GM18870 (cell line): ENCODE measurements around the gene HDAC4.
A peak's percentile ranks its signal among the peaks of the same experiment; 100 is the strongest.

Experiments used
- ATAC-seq: cut with Tn5 transposase; IDR thresholded peaks from one replicate; pipeline ENCODE4 v1.9.1; 2021; ENCODE audit warnings: moderate library complexity; ENCODE audit not compliant: unreplicated experiment

The HDAC4 gene

DNA sequence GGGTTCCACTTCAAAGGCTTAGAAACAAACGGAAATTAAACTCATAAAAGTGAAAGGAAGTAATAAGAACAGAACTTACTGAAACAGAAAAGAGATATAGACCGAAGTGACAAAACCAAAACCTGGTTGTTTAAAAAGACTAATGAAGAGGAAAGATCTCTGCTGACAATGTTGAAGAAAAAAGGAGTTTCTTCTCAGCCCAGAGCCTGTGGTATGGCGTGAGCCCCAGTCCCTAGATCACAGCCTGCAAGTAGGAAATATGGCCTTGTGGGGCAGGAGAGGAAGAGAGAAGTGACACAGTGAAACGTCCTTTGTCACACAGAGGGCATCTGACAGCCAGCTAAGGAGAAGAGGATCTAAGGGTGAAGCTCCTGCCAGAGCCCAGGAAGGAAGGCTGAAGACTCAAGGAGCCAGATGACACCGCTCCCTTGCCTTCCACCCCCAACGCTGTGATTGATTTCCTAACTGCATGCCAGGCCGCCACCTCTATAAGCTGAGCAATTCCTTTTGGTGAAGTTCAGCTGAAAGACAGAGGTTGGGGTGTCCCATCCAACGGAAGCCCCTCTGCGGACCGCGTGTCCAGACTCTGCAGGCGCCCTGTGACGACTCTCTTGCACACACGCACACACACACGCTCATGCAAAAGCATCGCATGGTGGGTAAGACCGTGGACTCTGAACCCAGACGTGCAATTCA is 141.1 kb downstream of the HDAC4 start:
- peak; percentile 69 for ATAC-seq

GRCh38 chr2:239259173-239259572 is 141.6 kb downstream of the HDAC4 start:
- peak; percentile 45 for ATAC-seq

DNA sequence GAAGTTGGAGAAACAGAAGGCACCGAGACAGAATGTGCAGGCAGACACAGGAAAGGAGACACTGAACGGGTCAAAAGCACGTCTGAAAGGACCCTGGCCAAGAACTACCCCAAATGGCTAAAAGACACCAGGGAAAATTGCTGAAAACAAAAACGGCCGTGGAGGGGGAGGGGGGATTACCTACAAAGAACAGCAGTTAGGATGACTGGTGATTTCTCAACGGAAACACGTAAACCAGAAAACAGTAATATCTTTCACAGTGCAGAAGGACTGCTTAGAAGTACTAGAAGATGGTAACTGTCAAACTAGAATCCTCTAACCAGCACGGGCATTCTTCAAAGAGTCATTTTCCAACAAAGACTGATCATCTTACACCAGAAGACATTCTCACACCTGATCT is 142.6 kb downstream of the HDAC4 start:
- ATAC-seq = no peak

DNA sequence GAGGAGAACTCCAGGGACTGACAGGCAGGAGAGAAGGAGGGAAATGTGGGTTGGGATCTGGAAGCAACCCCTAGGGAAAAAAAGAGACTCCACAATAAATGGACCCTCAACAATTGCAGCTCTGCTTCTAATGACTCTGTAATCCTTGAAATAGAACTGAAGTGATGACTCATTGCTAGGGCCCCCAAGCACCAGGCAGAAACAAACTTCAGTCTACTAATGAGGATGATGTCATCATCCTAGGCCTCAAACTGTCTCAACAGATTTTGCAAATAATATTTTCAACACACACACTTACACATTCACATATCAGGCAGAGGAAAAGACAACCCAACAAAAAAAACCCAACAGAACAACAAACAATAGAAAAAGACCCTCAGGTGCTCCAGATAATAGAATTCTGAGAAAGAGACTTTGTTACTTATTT is 143.3 kb downstream of the HDAC4 start:
- no peak for ATAC-seq

GRCh38 chr2:239256350-239256743 is 144.5 kb downstream of the HDAC4 start:
- ATAC-seq = no peak

GRCh38 chr2:239255628-239256349 is 145.0 kb downstream of the HDAC4 start:
- ATAC-seq = no peak

- no peak for ATAC-seq
Measured at GRCh38 chr2:239255218-239255617, 145.6 kb downstream of the HDAC4 start.

GRCh38 chr2:239253701-239254436 is 147.0 kb downstream of the HDAC4 start:
- ATAC-seq = no peak

GRCh38 chr2:239253264-239253663 is 147.6 kb downstream of the HDAC4 start:
- no peak for ATAC-seq

- ATAC-seq = no peak
Measured at GRCh38 chr2:239252801-239253200, 148.0 kb downstream of the HDAC4 start.

DNA sequence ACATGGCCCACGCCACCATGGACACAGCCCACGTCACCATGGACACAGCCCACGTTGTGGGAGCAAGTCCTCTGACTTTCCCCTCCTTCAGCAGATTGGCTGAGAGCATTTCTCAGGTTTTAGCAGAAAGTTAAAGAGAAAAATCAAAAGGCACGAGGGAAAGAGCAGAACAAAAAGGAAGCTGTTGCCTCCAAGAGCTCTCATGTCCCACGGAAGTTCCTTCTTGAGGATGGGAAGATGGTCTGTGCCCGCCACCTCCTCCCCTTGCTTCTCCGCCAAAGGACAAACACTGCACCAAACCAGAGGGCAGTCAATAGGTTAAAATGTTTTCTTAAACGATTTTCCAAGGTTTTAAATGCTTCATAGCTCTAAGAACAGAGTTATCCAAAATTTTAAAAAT is 148.4 kb downstream of the HDAC4 start:
- no peak for ATAC-seq

- ATAC-seq = no peak
Measured at GRCh38 chr2:239251971-239252370, 148.8 kb downstream of the HDAC4 start.

- ATAC-seq = no peak
Measured at GRCh38 chr2:239250216-239251081, 150.4 kb downstream of the HDAC4 start.

- no peak for ATAC-seq
Measured at GRCh38 chr2:239249776-239250175, 151.0 kb downstream of the HDAC4 start.

DNA sequence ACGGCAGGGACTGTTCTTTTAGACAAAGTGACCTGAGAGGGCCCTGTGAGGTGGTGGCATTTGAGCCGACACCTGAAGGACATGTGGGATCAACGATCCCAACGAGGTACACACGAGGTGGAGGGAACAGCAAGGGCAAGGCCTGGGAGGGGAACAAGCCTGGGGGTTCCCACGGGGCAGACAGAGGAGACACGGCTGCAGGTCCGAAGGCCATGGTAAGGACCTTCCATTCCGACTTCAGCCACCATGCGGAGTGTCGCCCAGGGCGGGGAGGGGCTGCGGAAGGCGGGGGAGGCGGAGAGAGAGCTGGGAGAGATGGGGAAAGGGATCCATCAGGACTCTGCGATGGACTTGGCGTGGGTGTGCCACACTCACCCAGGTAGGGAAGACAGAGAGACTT is 151.8 kb downstream of the HDAC4 start:
- no peak for ATAC-seq

GRCh38 chr2:239247401-239248245 is 153.2 kb downstream of the HDAC4 start:
- no peak for ATAC-seq

DNA sequence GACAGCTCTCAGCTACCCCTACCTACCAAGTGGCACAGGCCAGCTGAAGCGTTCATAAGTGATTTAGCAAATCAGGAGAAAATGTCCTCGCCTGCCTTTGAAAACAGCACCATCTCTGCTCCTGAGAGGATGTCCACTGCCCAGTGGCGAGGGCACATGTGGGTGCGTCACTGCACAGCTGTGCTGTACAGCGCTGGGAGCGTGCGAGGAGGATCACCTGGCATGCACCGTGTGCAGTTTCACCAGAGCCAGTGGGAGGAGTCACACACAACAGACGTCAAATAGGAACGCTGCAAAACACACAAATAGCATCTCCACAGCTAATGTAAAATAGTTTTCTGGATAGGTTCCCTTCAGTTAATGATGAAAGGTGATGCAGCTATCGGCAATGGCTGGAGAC is 154.1 kb downstream of the HDAC4 start:
- ATAC-seq = no peak

DNA sequence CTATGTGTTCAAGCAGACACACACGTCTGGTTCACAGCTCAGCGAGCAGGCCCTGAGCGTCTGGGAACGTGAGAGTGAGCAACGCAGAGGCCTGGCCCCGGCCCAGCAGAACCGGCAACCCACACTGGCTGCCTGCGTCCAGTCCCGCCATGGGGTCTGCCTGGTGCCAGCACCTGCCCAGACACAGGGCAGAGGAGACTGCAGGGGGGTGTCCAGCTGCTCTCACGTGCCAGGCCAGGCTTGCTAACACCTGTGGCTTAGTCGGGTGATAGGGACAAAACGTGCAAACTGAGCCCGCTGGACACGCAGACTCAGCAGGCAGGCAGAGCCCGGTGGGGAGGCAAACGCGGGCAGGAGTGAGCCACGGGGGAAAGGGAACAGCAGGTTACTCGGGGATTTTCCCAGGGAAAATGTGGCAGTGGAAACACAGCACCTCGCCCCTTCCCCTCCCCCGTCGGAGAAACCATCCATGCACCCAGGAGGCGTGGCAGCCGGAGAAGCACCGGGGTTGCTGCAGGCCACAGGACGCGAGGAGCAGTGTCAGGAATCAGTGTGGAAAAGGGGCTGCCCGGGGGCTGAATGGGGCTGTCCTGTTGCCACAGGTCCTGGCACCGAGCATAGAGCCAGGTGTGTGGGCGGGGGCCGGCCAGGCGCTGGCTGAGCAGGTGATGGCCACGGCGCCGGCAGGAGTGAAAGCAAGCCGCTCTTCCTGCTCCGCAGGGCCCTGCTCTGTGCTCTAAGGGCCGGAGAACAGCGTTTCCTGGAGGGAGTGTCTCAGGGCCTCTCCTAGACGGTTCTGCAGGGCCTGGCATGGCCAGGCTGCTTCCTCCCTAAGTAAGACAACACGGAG is 154.7 kb downstream of the HDAC4 start:
- ATAC-seq = no peak

DNA sequence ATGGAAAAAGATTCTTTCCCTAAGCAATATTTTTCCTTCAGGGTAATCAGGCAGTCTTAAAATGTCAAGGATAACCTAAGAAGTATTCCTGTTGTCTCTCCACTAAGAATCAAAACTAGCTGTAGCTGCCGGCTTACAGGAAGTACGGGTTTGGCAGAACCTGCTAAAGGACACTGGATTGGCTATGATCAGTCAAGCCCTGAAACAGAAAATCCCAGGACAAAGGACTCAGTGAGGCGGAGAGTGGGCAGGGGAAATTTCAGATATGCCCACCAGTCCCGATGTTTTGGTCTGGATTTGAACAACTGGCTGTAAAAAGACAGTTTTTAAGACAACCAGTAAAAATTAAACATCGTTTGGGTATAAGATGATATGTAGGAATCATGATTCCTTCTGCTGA is 155.7 kb downstream of the HDAC4 start:
- no peak for ATAC-seq
